Dendritic cell treated with granulocyte-macrophage colony-stimulating factor and Interleukin-4, amounts not matched to agents 40 ng/mL and 50 ng/mL, for 4 days (primary cell): ENCODE data around the gene ECE1.

Experiments
- H3K27ac Mint-ChIP-seq: one replicate; pipeline ENCODE4 v1.8.0; 2022; ENCODE audit warnings: mild to moderate bottlenecking, mixed read lengths
- H3K27me3 Mint-ChIP-seq: one replicate; pipeline ENCODE4 v1.8.0; 2022; ENCODE audit warnings: mild to moderate bottlenecking, mixed read lengths
- H3K36me3 Mint-ChIP-seq: one replicate; pipeline ENCODE4 v1.8.0; 2022; ENCODE audit warnings: low read depth, mixed read lengths
- H3K4me1 Mint-ChIP-seq: one replicate; pipeline ENCODE4 v1.8.0; 2022; ENCODE audit warnings: low read depth, mixed read lengths
- H3K4me3 Mint-ChIP-seq: one replicate; pipeline ENCODE4 v1.8.0; 2022; ENCODE audit warnings: mild to moderate bottlenecking, moderate library complexity, mixed read lengths
- H3K9me3 Mint-ChIP-seq: one replicate; pipeline ENCODE4 v1.8.0; 2022; ENCODE audit warnings: mixed read lengths
- intact Hi-C: fragments of 100-400 bp; cut with micrococcal nuclease; formaldehyde crosslinking; loops from one replicate; pipeline ENCODE4 v1.15.0; 2022

The ECE1 gene

GRCh38 chr1:21319447-21320407 is 29.5 kb upstream of the ECE1 start:
- no peaks in the 10 kb centered on the region for H3K36me3 Mint-ChIP-seq
- intact Hi-C loops, result no loop called here
- no peaks in the 10 kb centered on the region for H3K9me3 Mint-ChIP-seq
- H3K4me1 Mint-ChIP-seq, result peaks cover 41% of the 10 kb centered on the region
- peak overlapping the region; percentile 8 for H3K27ac Mint-ChIP-seq
- H3K4me3 Mint-ChIP-seq, result no peak overlapping the region
- peaks cover 13% of the 10 kb centered on the region for H3K27me3 Mint-ChIP-seq

- H3K27ac Mint-ChIP-seq, result no peak overlapping the region
- H3K4me1 Mint-ChIP-seq, result peaks cover 35% of the 10 kb centered on the region
- H3K4me3 Mint-ChIP-seq, result no peak overlapping the region
- no peaks in the 10 kb centered on the region for H3K36me3 Mint-ChIP-seq
- no peaks in the 10 kb centered on the region for H3K9me3 Mint-ChIP-seq
- peaks cover 15% of the 10 kb centered on the region for H3K27me3 Mint-ChIP-seq
- intact Hi-C loops, result no loop called here
Measured at GRCh38 chr1:21318714-21319159, 28.5 kb upstream of the ECE1 start.

- Mint-ChIP-seq H3K36me3 (no peaks in the 10 kb centered on the region), H3K9me3 (no peaks in the 10 kb centered on the region), H3K27ac (no peak overlapping the region), H3K27me3 (peaks cover 20% of the 10 kb centered on the region), H3K4me3 (no peak overlapping the region), H3K4me1 (peaks cover 36% of the 10 kb centered on the region)
- intact Hi-C loops, result no loop called here
Measured at GRCh38 chr1:21318057-21318713, 27.9 kb upstream of the ECE1 start.

- Mint-ChIP-seq H3K27ac (no peak overlapping the region), H3K36me3 (no peaks in the 10 kb centered on the region), H3K4me3 (no peak overlapping the region), H3K27me3 (peaks cover 23% of the 10 kb centered on the region), H3K9me3 (no peaks in the 10 kb centered on the region), H3K4me1 (peaks cover 31% of the 10 kb centered on the region)
- intact Hi-C loops, result no loop called here
Measured at GRCh38 chr1:21317690-21318043, 27.4 kb upstream of the ECE1 start.

GRCh38 chr1:21317035-21317689 is 26.9 kb upstream of the ECE1 start:
- no peaks in the 10 kb centered on the region for H3K36me3 Mint-ChIP-seq
- H3K9me3 Mint-ChIP-seq, result no peaks in the 10 kb centered on the region
- H3K4me1 Mint-ChIP-seq, result peaks cover 26% of the 10 kb centered on the region
- peaks cover 23% of the 10 kb centered on the region for H3K27me3 Mint-ChIP-seq
- H3K27ac Mint-ChIP-seq, result no peak overlapping the region
- intact Hi-C loops, result no loop called here
- H3K4me3 Mint-ChIP-seq, result no peak overlapping the region

- Mint-ChIP-seq H3K9me3 (no peaks in the 10 kb centered on the region), H3K4me1 (peaks cover 23% of the 10 kb centered on the region), H3K4me3 (no peak overlapping the region), H3K27ac (no peak overlapping the region), H3K36me3 (no peaks in the 10 kb centered on the region), H3K27me3 (peaks cover 34% of the 10 kb centered on the region)
- intact Hi-C loops, result no loop called here
Measured at GRCh38 chr1:21314743-21315396, 24.6 kb upstream of the ECE1 start.

- intact Hi-C loops, result no loop called here
- no peak overlapping the region for H3K27ac Mint-ChIP-seq
- H3K9me3 Mint-ChIP-seq, result no peaks in the 10 kb centered on the region
- H3K4me1 Mint-ChIP-seq, result peaks cover 23% of the 10 kb centered on the region
- H3K27me3 Mint-ChIP-seq, result peaks cover 36% of the 10 kb centered on the region
- no peak overlapping the region for H3K4me3 Mint-ChIP-seq
- H3K36me3 Mint-ChIP-seq, result no peaks in the 10 kb centered on the region
Measured at GRCh38 chr1:21313886-21314721, 23.8 kb upstream of the ECE1 start.

GRCh38 chr1:21313203-21313885 is 23.1 kb upstream of the ECE1 start:
- Mint-ChIP-seq H3K4me1 (peaks cover 21% of the 10 kb centered on the region), H3K27ac (no peak overlapping the region), H3K36me3 (no peaks in the 10 kb centered on the region), H3K9me3 (no peaks in the 10 kb centered on the region), H3K27me3 (peaks cover 42% of the 10 kb centered on the region), H3K4me3 (no peak overlapping the region)
- intact Hi-C loops, result no loop called here

- Mint-ChIP-seq H3K36me3 (no peaks in the 10 kb centered on the region), H3K27me3 (peaks cover 51% of the 10 kb centered on the region), H3K9me3 (no peaks in the 10 kb centered on the region), H3K4me1 (peaks cover 21% of the 10 kb centered on the region), H3K27ac (no peak overlapping the region), H3K4me3 (no peak overlapping the region)
- intact Hi-C loops, result no loop called here
Measured at GRCh38 chr1:21312407-21312992, 22.2 kb upstream of the ECE1 start.

- Mint-ChIP-seq H3K4me1 (peaks cover 18% of the 10 kb centered on the region), H3K9me3 (no peaks in the 10 kb centered on the region), H3K36me3 (no peaks in the 10 kb centered on the region), H3K4me3 (no peak overlapping the region), H3K27me3 (peaks cover 58% of the 10 kb centered on the region), H3K27ac (no peak overlapping the region)
- intact Hi-C loops, result no loop called here
Measured at GRCh38 chr1:21311016-21311415, 20.8 kb upstream of the ECE1 start.

- H3K27me3 Mint-ChIP-seq, result peaks cover 58% of the 10 kb centered on the region
- H3K4me1 Mint-ChIP-seq, result peaks cover 18% of the 10 kb centered on the region
- H3K4me3 Mint-ChIP-seq, result no peak overlapping the region
- H3K9me3 Mint-ChIP-seq, result no peaks in the 10 kb centered on the region
- no peaks in the 10 kb centered on the region for H3K36me3 Mint-ChIP-seq
- intact Hi-C loops, result no loop called here
- H3K27ac Mint-ChIP-seq, result no peak overlapping the region
Measured at GRCh38 chr1:21308847-21309652, 18.8 kb upstream of the ECE1 start.

GRCh38 chr1:21308330-21308729 is 18.1 kb upstream of the ECE1 start:
- peaks cover 54% of the 10 kb centered on the region for H3K27me3 Mint-ChIP-seq
- H3K27ac Mint-ChIP-seq, result no peak overlapping the region
- H3K36me3 Mint-ChIP-seq, result no peaks in the 10 kb centered on the region
- no peak overlapping the region for H3K4me3 Mint-ChIP-seq
- intact Hi-C loops, result no loop called here
- peaks cover 12% of the 10 kb centered on the region for H3K4me1 Mint-ChIP-seq
- no peaks in the 10 kb centered on the region for H3K9me3 Mint-ChIP-seq
